ENCODE data around the gene VPS8.
A peak's percentile ranks its signal among the peaks of the same experiment; 100 is the strongest.

VPS8 gene, protein sequence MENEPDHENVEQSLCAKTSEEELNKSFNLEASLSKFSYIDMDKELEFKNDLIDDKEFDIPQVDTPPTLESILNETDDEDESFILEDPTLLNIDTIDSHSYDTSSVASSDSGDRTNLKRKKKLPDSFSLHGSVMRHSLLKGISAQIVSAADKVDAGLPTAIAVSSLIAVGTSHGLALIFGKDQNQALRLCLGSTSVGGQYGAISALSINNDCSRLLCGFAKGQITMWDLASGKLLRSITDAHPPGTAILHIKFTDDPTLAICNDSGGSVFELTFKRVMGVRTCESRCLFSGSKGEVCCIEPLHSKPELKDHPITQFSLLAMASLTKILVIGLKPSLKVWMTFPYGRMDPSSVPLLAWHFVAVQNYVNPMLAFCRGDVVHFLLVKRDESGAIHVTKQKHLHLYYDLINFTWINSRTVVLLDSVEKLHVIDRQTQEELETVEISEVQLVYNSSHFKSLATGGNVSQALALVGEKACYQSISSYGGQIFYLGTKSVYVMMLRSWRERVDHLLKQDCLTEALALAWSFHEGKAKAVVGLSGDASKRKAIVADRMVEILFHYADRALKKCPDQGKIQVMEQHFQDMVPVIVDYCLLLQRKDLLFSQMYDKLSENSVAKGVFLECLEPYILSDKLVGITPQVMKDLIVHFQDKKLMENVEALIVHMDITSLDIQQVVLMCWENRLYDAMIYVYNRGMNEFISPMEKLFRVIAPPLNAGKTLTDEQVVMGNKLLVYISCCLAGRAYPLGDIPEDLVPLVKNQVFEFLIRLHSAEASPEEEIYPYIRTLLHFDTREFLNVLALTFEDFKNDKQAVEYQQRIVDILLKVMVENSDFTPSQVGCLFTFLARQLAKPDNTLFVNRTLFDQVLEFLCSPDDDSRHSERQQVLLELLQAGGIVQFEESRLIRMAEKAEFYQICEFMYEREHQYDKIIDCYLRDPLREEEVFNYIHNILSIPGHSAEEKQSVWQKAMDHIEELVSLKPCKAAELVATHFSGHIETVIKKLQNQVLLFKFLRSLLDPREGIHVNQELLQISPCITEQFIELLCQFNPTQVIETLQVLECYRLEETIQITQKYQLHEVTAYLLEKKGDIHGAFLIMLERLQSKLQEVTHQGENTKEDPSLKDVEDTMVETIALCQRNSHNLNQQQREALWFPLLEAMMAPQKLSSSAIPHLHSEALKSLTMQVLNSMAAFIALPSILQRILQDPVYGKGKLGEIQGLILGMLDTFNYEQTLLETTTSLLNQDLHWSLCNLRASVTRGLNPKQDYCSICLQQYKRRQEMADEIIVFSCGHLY (N-terminal part only)

GRCh38 chr3:184811999-184812661 is at the start of gene VPS8:
Gene VPS8, plus strand, starts transcription at chr3:184812166. Its CDS starts 12,467 bp downstream, at chr3:184824633.
- DNase-seq (ENCODE audit: low read depth in 2 of 2) = peak; percentile 86 to 89

DNA sequence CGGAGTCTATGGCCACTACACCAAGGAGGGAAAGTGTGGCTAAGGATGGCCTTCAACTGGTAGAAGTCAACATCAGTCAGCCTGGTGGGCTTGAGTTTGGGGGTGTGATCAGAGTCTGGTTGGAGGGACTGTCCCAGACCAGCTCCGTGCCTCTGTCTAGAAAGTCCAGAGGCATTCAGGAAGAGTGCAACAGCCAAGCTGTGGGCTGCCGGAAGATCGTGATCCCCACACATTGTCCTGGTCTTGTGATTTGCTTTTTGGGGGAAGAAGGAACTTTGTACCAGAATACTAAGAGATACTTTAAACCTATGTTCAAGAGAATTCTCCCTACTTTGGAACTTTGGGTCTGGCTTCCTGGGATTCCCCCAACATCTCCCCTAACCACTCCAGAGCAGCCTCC is 47.8 kb upstream of the VPS8 start:
- no peak for DNase-seq (ENCODE audit: low read depth in 2 of 2)

GRCh38 chr3:184765047-184765729 is 46.8 kb upstream of the VPS8 start:
- no peak for DNase-seq (ENCODE audit: low read depth in 2 of 2)

GRCh38 chr3:184765730-184766074 is 46.3 kb upstream of the VPS8 start:
- DNase-seq (ENCODE audit: low read depth in 2 of 2) = no peak

DNA sequence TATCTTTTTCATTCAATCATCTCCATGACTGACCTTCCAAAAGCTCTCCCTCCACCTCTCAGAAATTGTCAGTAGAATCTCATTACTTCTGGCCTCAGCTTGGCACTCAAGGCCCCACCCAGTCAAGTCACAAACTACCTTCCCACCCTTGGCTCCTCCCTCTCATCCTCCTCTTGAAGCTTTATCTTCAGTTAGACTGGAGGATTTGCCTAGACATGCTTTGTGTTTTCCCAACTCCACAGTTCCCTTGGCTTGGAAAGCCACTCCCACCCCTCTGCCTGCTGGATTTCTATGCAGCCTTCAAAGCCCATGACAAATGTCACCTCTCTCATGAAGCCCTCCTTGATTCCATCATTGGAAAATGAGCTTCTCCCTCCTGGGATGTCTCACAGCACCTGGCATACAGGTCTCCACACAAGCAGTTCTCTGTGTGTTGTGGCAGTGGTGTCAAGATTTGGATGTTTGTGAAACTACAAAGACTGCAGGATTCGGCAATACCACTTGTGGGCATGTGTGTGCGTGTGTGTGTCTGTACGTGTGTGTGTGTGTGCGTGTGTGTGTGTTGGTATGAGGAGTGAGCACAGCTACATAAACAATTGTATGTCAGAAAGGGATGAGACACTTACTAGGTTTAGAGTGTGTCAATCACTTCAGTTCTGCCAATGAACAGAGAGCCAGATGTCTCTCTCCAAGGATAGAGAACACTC is 45.3 kb upstream of the VPS8 start:
- peak in 1 of 2 experiments; percentile 36 for DNase-seq (ENCODE audit: low read depth in 2 of 2)

- DNase-seq (ENCODE audit: low read depth in 2 of 2) = no peak
These were observed 44.6 kb upstream of the VPS8 start for GRCh38 chr3:184767377-184767776.

GRCh38 chr3:184769382-184770170 is 42.4 kb upstream of the VPS8 start:
- no peak for DNase-seq (ENCODE audit: low read depth in 2 of 2)

- DNase-seq (ENCODE audit: low read depth in 2 of 2) = no peak
These were observed 41.4 kb upstream of the VPS8 start for GRCh38 chr3:184770541-184770940.

- no peak for DNase-seq (ENCODE audit: low read depth in 2 of 2)
These were observed 40.5 kb upstream of the VPS8 start for GRCh38 chr3:184771301-184772127.

- DNase-seq (ENCODE audit: low read depth in 2 of 2) = no peak
These were observed 39.2 kb upstream of the VPS8 start for GRCh38 chr3:184772667-184773272.

DNA sequence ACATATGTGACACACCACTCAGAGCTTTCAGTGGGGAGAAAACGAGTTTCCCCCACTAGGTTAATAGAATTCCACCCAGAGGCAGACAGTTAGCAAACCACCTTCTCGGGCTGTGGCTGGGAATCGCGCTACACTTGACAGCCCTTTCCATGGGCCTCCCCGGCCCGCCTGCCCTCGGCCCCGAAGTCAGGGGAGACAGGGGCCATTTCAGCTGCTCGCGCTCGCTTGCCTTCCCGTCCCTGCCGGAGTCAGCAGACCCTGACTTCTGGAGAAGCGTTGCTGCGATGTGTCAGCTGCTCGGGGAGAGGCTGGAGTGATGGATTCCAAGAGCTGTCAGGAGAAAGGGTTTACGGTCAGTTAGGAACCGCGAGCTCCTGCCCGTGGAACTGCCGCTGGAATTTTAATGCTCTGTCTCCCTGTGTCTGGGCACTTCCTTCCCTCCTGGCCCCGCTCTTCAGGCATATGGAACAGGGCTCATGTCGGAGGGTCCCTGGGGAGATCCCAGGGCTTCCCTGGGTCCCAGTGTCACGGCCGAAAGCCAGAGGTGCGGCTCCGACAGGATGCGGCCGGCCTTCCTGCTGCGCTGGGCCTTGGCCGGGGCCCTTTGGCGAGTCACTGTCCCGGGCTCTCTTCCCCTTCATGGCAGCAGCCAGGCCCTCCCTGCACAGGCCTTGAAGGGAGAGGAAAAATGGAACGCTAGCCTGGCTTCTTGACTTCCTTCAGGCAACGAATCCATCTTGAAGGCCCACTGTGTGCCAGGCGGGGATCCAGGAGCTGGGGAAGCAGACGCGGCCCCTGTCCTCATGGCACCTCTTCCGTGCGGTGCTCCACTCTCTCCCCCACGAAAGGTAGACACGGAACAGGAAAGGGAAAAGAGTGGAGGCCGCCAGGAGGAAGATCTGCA is 38.4 kb upstream of the VPS8 start:
- DNase-seq (ENCODE audit: low read depth in 2 of 2) = peak in 1 of 2 experiments; percentile 32

DNA sequence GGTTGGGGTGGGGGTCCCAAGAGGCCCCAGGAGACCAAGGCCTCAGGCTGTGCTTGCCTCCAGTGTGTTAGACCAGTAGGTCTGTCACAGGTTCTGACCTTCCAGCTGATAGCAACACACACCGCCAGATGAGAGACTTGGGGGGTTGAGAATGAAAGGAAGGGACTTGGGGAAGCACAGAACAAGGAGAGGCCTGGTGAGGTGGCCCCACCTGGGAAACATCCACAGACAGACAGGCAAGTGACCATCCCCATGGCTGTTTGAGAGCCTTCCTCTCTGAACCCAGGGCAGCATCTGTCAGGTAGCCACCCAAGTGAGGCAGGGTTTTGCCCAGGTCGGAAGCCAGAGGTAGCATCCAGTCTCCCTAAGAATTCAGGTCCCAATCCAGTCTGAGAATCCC is 35.0 kb upstream of the VPS8 start:
- no peak for DNase-seq (ENCODE audit: low read depth in 2 of 2)

DNA sequence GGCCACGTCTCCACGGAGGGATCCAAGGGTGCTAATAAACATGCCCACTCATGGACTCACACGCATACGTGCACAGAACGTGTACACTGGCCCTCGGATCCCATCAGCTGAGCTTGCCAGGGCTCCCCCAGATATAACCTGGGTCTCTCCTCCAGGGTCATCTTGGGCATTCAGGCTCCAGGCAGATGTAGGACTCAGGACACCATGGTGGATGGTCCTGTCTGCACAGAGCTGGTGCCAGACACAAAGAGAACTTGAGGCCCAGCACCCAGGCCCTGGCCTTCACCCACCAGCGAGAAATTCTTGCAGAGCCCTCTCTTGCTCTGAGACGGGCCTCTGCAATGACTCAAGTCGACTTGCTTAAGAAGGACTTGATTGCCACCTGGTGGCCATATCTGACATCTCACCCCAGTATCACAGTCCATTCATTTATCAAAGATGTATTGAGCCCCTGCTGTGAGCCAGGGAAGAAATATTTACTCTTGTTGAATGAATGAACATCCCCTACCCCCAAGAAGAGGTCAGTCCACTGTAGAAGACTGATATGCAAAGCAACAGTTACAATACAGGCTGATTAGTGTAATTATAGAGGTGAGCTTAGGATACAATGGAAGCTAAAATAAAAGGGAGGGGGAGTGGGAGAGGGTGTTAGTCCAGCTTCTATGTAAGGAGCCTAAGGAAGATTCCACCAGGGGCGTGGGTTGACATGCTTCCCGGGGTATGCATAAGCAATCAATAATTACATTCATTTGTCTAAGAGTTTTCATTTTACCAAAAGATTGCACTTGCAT is 34.2 kb upstream of the VPS8 start:
- peak; percentile 89 to 90 for DNase-seq (ENCODE audit: low read depth in 2 of 2)

- DNase-seq (ENCODE audit: low read depth in 2 of 2) = no peak
These were observed 33.3 kb upstream of the VPS8 start for GRCh38 chr3:184778426-184779332.

GRCh38 chr3:184780981-184781515 is 30.9 kb upstream of the VPS8 start:
- no peak for DNase-seq (ENCODE audit: low read depth in 2 of 2)

Measured in fibroblast of skin of left quadriceps (primary cell).